ENCODE results near the gene BEGAIN.
"Not testable (repeated sequence)": the region's sequence is repeated elsewhere in the genome, so short reads cannot be mapped to it uniquely, and the experiment has no call there.

The BEGAIN gene

GRCh38 chr14:100523131-100523842 lies 63.9 kb downstream of the BEGAIN start:
- DNase-seq (ENCODE audit: low read depth), result no peak

- DNase-seq (ENCODE audit: low read depth), result no peak
Measured at GRCh38 chr14:100522616-100523099, 64.6 kb downstream of the BEGAIN start.

DNA sequence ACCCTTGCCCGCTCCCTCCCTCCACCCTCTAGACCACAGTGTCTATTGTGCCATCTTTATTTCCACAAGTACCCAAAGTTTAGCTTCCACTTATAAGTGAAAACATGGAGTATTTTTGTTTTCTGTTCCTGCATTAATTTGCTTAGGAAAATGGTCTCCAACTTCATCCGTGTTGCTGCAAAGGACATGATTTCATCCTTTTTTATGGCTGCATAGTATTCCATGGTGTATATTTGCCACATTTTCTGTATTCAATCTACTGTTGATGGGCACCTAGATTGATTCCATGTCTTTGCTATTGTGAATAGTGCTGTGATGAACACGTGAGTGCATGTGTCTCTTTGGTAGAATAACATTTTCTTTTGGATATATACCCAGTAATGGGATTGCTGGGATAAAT lies 81.2 kb downstream of the BEGAIN start:
- not testable (repeated sequence) for DNase-seq (ENCODE audit: low read depth)

- DNase-seq (ENCODE audit: low read depth), result no peak
Measured at GRCh38 chr14:100504372-100505078, 82.7 kb downstream of the BEGAIN start.

DNA sequence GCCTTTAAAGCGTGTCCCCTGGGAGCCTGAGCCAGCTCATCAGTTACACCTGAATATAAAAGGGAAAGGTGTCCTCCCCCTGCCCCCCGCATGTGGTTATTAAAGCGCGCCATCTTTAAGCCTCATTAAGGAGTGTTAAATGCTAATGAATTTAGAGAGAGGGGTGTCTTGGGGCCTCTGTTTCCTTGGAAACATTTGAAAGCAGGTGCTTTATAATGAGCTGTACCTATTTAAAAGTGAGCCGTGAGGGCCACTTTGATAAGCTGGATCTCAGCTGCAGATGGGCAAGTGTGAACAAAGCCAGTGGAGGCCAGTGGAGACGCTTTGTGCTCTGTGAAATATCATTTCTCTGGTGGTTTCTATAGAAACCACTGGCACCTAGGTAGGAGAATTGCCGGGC lies 84.0 kb downstream of the BEGAIN start:
- no peak for DNase-seq (ENCODE audit: low read depth)

DNA sequence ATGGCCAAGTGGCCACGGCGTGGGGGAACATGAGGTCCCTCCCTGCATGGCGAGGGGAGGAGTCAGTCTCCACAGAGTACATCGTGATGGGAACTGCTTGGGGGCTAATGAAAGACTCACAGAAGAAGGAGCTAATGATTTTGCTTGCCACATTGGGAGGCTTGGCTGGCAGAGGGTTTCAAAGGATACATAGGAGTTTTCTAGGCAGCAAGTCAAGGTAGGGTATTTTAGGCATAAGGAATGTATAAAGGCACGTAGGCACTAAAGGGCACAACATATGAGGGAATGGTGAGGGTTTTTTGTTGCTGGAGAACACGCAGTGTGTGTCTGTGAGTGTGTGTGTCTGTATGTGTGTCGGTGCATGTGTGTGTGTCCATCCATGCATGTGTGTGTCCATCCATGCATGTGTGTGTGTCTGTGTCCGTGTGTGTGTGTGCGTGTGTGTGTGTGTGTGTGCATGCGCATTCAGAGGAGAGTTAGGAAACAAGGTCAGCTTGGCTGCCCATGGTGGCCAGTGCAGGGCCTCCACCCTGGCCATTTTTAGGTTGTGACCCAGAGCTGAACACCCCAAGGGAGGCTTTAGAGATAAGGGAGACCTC lies 84.5 kb downstream of the BEGAIN start:
- DNase-seq (ENCODE audit: low read depth), result no peak

DNA sequence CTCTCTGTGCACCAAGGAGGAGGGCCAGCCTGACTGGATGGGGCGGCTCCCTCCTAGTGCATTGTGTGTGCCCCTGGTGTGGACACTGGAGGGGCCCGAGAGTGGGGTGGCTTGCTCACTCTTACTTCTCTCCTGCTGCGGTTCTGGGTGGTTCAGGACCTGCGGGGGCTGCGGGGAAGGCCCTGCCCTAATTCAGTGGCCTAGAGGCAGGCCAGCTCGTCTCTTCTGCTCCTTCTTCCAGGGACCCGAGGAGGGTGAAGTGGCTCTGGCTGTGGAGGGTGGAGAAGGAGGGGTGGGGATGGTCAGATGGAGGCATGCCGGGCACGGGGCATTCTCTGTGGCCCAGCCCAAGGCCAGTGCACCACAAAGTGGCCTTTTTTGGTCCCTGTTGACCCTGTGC lies 87.1 kb downstream of the BEGAIN start:
- DNase-seq (ENCODE audit: low read depth), result no peak

DNA sequence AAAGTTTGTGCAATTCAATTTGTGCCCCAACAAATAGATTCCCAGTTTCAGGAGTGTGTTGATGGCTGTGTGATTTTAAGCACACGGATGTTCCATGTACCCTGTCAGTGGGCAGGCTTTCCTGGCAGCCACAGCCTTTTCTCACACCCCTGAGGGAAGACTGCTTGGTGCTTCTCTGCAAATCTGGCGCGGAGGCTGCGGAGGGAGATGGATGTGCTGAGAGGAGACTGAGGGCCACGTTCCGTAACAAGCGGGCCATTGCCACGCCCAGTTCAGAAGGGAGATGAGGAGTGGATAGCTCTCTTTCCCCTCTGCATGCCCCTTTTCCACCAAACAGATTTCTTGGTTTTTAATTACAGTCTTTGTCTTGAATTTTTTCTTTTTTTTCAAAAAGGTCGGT lies 89.1 kb downstream of the BEGAIN start:
- no peak for DNase-seq (ENCODE audit: low read depth)

DNA sequence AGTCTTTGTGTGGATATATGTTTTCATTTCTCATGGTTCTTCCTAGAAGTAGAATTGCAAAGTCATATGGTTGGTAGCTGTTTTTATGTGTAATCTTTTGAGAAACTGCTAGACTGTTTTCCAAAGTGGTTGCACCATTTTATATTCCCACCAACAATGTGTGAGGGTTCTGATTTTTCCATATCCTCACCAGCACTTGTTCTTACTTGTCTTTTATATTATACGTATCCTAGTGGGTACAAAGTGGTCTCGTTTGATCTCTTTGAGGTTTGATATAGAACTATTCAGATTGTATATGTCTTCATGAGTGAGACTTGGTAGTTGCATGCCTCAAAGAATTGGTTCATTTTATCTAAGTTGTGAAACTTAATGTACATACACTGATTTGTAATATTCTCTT lies 91.3 kb downstream of the BEGAIN start:
- DNase-seq (ENCODE audit: low read depth), result no peak

- DNase-seq (ENCODE audit: low read depth), result no peak
Measured at GRCh38 chr14:100494645-100495044, 92.6 kb downstream of the BEGAIN start.

DNA sequence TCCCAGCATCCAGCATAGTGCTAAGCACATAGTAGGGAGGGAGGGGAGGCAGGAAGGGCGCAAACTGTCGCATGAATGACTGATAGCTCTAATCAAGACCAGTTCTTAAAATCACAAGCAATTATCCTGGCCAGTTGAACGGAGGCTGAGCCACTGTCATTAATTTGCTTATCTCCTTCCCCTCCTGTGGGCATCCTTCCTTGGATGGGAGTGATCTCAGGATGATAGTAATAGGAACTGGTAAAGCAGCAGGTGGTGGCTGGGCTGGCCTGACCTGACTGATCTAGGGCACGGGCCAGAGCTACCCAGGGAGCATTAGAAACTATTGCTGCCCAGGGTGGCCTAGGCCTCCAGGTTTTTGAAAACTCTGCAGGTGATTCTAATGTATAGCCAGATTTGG lies 97.0 kb downstream of the BEGAIN start:
- no peak for DNase-seq (ENCODE audit: low read depth)

GRCh38 chr14:100488057-100488456 lies 99.2 kb downstream of the BEGAIN start:
- DNase-seq (ENCODE audit: low read depth), result no peak

- no peak for DNase-seq (ENCODE audit: low read depth)
Measured at GRCh38 chr14:100487304-100487703, 99.9 kb downstream of the BEGAIN start.
